ENCODE results near the gene AMPD3.

AMPD3 gene

DNA sequence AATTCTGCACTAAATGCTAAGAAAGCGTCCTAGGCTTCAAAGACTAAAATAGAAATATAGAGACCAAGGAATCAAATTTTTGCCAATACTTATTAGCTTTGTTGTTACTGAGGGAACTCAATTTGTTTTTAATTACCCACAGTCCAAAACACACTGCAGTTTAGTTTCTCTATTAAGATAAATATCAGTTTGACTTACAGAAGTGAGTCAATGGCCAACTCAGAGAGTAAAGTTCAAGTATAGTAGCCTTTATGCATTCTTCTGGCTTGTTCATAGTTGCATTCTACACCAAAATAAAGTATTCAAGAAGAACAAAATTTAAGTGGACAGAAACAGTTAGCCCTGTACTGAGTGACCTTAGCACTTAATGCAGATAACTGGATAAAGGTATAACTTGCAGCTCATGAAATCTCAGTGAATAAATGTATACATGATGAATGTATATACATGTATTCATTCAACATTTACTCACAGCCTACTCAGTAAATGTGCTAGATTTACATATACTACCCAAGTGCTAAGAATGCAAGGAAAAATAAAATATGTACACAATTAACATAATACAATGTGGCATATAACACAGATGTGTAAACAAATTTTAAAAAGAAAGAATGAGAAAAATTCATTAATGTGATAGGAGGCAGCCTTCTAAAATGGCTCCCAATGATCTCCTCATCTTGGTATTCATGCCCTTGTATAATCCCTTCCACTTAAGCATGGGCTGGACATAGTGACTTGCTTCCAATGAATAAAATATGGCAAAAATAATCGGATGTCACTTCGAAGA, 95.6 kb downstream of the AMPD3 start:
- TF ChIP-seq POLR2AphosphoS5 (IDR thresholded peaks at IDR 0.05; ENCODE audit: low read depth, low read length) (no peak), PAX5 (IDR thresholded peaks at IDR 0.05; ENCODE audit: insufficient read depth, low read length, severe bottlenecking) (no peak), POU2F2 (IDR thresholded peaks at IDR 0.05; ENCODE audit: low read depth, low read length) (no peak), POLR2A (IDR thresholded peaks at IDR 0.05; ENCODE audit: low read depth, low read length) (no peak), SPI1 (IDR thresholded peaks at IDR 0.05; ENCODE audit: low read depth, low read length) (no peak), TAF1 (IDR thresholded peaks at IDR 0.05; ENCODE audit: low read depth, low read length) (no peak)
- no peak for DNase-seq (ENCODE audit: insufficient read length, low spot score)
- no peak for FAIRE-seq

- DNase-seq (ENCODE audit: insufficient read length, low spot score) (no peak), FAIRE-seq (no peak)
- TF ChIP-seq SPI1 (IDR thresholded peaks at IDR 0.05; ENCODE audit: low read depth, low read length) = no peak
- no peak for TF ChIP-seq POU2F2 (IDR thresholded peaks at IDR 0.05; ENCODE audit: low read depth, low read length)
Measured at GRCh38 chr11:10551290-10551592, 96.2 kb downstream of the AMPD3 start.

- DNase-seq (ENCODE audit: insufficient read length, low spot score) (no peak), FAIRE-seq (no peak)
- TF ChIP-seq POLR2AphosphoS5 (IDR thresholded peaks at IDR 0.05; ENCODE audit: low read depth, low read length) (no peak), POLR2A (IDR thresholded peaks at IDR 0.05; ENCODE audit: low read depth, low read length) (no peak), PAX5 (IDR thresholded peaks at IDR 0.05; ENCODE audit: insufficient read depth, low read length, severe bottlenecking) (no peak), POU2F2 (IDR thresholded peaks at IDR 0.05; ENCODE audit: low read depth, low read length) (no peak), TAF1 (IDR thresholded peaks at IDR 0.05; ENCODE audit: low read depth, low read length) (no peak), SPI1 (IDR thresholded peaks at IDR 0.05; ENCODE audit: low read depth, low read length) (no peak)
Measured at GRCh38 chr11:10551845-10552352, 96.8 kb downstream of the AMPD3 start.

GRCh38 chr11:10556590-10556989, 101.5 kb downstream of the AMPD3 start:
- no peak for FAIRE-seq
- DNase-seq (ENCODE audit: insufficient read length, low spot score) = no peak
- no peak for TF ChIP-seq POU2F2 (IDR thresholded peaks at IDR 0.05; ENCODE audit: low read depth, low read length)
- no peak for TF ChIP-seq POLR2AphosphoS5 (IDR thresholded peaks at IDR 0.05; ENCODE audit: low read depth, low read length)
- no peak for TF ChIP-seq SPI1 (IDR thresholded peaks at IDR 0.05; ENCODE audit: low read depth, low read length)
- no peak for TF ChIP-seq PAX5 (IDR thresholded peaks at IDR 0.05; ENCODE audit: insufficient read depth, low read length, severe bottlenecking)
- TF ChIP-seq TAF1 (IDR thresholded peaks at IDR 0.05; ENCODE audit: low read depth, low read length) = no peak
- no peak for TF ChIP-seq POLR2A (IDR thresholded peaks at IDR 0.05; ENCODE audit: low read depth, low read length)
